CD8-positive, alpha-beta T cell (primary cell): Measurements from ENCODE around the gene PPY. TPM values are rescaled to one million over a fixed set of nuclear protein-coding genes. Genes with fewer than 3 reads are reported as not detected.

Source experiments
- total RNA-seq, 46 experiments: library from RNA in 2 of 46; stranded (reverse) in 2 of 46; gene quantifications; one replicate each; pipeline ENCODE4 v1.2.3 and lab custom pipeline; 2021 to 2026

The PPY gene
- total RNA-seq, 2 experiments from 2014 or later: not detected

Other genes starting within 250 kb of the PPY start
- gene SOST, start 183.7 kb downstream of the PPY start, total RNA-seq: not detected
- gene DUSP3, start 163.5 kb downstream of the PPY start, total RNA-seq: 1 to 10 TPM; 8.7 to 9.1 TPM
- not detected for gene CFAP97D1, start 162.0 kb downstream of the PPY start, total RNA-seq
- not detected for gene MPP3, start 109.3 kb downstream of the PPY start, total RNA-seq
- not detected for gene CD300LG, start 95.3 kb downstream of the PPY start, total RNA-seq
- 10 to 100 TPM in 1 of 2 experiments, 1 to 10 TPM in 1; 9.6 to 11.8 TPM for gene MPP2, start 34.9 kb downstream of the PPY start, total RNA-seq
- not detected for gene PYY, start 11.5 kb upstream of the PPY start, total RNA-seq
- under 1 TPM; 0.41 to 0.69 TPM for gene NAGS, start 62.1 kb upstream of the PPY start, total RNA-seq
- gene TMEM101, start 72.5 kb upstream of the PPY start, total RNA-seq: 1 to 10 TPM; 8.1 to 8.7 TPM
- 10 to 100 TPM; 39.8 to 40.5 TPM for gene LSM12, start 124.2 kb upstream of the PPY start, total RNA-seq
- gene G6PC3, start 128.3 kb upstream of the PPY start, total RNA-seq: 1 to 10 TPM; 4.8 to 5.9 TPM
- gene HDAC5, start 181.2 kb upstream of the PPY start, total RNA-seq: 10 to 100 TPM; 95.6 to 96.3 TPM
- gene HROB, start 199.5 kb upstream of the PPY start, total RNA-seq: 1 to 10 TPM; 4.0 to 4.9 TPM
- not detected for gene ASB16, start 228.2 kb upstream of the PPY start, total RNA-seq
- 10 to 100 TPM; 43.2 to 43.8 TPM for gene TMUB2, start 244.5 kb upstream of the PPY start, total RNA-seq